NCI-H2227 treated with DMSO at 0.1 percent for 48 hours (cell line): ENCODE data around the gene CEACAM5.
"Not testable (repeated sequence)": the region's sequence is repeated elsewhere in the genome, so short reads cannot be mapped to it uniquely, and the experiment has no call there.

Experiments
- DNase-seq: peaks from one replicate; lab custom pipeline; 2025; lab: John Stamatoyannopoulos, UW

The CEACAM5 gene

GRCh38 chr19:41700381-41701195 is 7.8 kb upstream of the CEACAM5 start:
- DNase-seq: no peak

- no peak for DNase-seq
Observed at GRCh38 chr19:41701401-41702075, 6.9 kb upstream of the CEACAM5 start.

GRCh38 chr19:41702171-41702651 is 6.2 kb upstream of the CEACAM5 start:
- no peak for DNase-seq

- DNase-seq: no peak
Observed at GRCh38 chr19:41703602-41704293, 4.7 kb upstream of the CEACAM5 start.

- no peak for DNase-seq
Observed at GRCh38 chr19:41705393-41706174, 2.8 kb upstream of the CEACAM5 start.

- DNase-seq: peak; percentile 82
Observed at GRCh38 chr19:41706741-41707501, 1.5 kb upstream of the CEACAM5 start.

GRCh38 chr19:41707502-41707812 is 969 bp upstream of the CEACAM5 start:
- DNase-seq: no peak

GRCh38 chr19:41707871-41708371 is 505 bp upstream of the CEACAM5 start:
- DNase-seq: no peak

GRCh38 chr19:41709516-41709915 is 1.1 kb downstream of the CEACAM5 start:
- DNase-seq: not testable (repeated sequence)

GRCh38 chr19:41709951-41710645 is 1.7 kb downstream of the CEACAM5 start:
- no peak for DNase-seq

GRCh38 chr19:41711376-41712261 is 3.2 kb downstream of the CEACAM5 start:
- DNase-seq: no peak

GRCh38 chr19:41714598-41714997 is 6.2 kb downstream of the CEACAM5 start:
- no peak for DNase-seq

GRCh38 chr19:41718761-41719160 is 10.3 kb downstream of the CEACAM5 start:
- DNase-seq: no peak

GRCh38 chr19:41720103-41720502 is 11.7 kb downstream of the CEACAM5 start:
- DNase-seq: no peak

GRCh38 chr19:41726493-41726892 is 18.1 kb downstream of the CEACAM5 start:
- no peak for DNase-seq

- DNase-seq: no peak
Observed at GRCh38 chr19:41734156-41734555, 25.7 kb downstream of the CEACAM5 start.

GRCh38 chr19:41734585-41734984 is 26.2 kb downstream of the CEACAM5 start:
- no peak for DNase-seq

GRCh38 chr19:41735071-41735600 is 26.7 kb downstream of the CEACAM5 start:
- no peak for DNase-seq

GRCh38 chr19:41739361-41739760 is 30.9 kb downstream of the CEACAM5 start:
- DNase-seq: no peak
